NCI-H2081 treated with DMSO at 0.1 percent for 48 hours (cell line): ENCODE data around the gene SHISAL1.
"Not testable (repeated sequence)": the region's sequence is repeated elsewhere in the genome, so short reads cannot be mapped to it uniquely, and the experiment has no call there.

Experiments used
- DNase-seq: peaks from one replicate; lab custom pipeline; 2025; lab: John Stamatoyannopoulos, UW

SHISAL1 gene

DNA sequence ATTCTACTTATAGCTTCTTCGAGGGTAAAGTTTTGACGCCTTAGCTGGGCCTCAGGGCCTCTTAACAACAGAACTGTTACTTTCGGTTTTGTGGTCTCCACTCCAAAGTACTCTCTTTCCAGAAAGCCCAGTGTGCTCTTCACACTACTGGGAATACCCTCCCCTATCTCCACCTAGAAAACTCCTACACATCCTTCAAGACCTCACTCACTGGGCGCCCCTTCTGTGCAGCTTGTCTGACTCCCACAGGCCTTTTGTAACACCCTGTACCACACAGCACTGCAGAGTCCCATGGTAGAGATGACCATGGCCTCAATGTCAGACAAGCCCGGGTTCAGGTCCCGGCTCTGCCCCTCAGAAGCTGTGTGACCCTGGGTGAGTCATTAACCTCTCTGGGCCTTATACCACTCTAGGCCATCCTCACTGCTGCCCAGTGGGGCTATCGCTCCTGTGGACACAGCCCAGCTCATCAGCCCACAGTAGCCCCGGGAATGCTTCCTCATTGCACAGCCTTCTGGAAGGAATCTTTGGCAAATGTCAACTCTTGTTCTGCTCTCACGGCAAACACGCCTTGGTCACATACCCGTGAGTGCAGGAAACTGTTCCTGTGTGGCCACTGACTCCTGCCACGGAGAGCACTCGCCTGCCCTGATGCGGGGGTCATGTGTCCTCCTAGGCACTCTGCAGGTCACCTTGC, 51.4 kb downstream of the SHISAL1 start:
- DNase-seq: no peak

DNA sequence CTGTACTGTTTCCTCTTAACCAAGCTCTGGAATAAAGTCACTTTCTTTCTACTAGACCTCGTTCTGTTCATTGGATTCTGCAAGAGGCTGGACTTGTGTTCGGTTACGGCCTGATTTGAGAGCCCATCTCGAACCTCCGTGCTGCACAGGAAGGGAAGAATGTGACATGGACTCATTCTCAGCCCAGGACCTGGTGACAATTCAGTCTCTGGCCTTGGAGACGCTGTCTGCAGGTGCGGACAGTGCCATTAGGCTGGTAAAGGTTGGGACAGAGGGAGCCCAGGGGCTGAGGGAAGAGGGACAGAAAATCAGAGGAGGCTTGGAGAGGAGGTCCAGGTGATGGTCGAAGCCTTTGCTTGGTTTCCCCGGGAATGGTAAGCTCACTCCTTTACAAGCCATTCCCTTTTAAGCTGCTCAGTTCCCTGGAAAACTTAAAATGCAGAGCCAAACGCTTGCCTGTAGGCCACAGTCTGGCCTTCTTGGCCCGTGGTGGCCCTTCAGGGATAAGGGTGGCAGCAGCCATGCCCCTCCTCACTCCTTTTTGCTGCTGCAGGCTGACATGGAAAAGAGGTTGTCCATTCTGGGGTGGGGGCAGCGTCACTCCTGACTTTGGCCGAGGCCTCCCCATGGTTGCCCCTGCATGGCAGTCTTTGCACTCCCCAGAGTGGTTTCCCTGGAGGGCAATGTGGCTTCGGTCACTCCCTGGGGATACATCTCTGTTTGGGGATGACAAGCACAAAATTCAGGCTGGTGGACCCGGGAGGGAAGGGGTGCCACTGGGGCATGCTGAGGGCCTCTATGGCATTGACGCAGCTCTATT, 52.3 kb downstream of the SHISAL1 start:
- DNase-seq: no peak

DNA sequence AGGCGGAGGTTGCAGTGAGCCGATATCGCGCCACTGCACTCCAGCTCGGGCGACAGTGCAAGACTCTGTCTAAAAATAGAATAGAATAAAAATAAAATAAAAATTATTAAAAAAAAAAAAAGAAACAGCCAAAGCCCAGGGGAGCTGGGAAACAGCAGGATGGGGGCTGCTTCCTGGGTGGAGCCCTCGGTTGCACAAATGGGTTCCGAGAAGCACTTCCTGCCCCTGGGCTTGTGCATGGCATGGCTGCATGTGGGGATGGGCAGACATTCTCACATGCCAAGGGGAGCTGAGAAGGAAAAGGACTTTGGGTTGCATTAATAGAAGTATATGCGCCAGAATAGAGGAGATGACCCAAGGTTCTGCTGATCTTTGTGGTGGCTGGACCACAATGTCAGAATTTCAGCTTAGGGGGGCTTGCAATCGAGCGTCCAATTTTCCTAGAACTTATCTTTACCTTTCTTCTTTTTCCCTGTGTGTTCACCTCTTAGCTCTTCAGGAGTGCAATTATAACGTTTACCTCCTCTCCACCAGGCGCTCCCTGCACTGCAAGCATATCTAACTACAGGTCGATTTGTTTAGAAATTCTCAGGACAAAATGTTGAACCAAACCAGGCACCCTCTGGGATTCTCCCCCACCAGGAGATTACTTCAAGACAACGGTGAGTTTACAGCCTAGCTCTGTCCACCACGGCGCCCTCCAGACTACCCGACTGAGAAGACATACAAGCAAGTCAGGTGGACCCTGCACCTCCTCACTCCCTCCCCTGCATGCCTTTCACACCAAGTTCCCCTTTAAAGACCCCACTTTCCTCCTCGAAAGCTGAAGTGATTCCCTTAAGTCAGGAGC, 53.2 kb downstream of the SHISAL1 start:
- DNase-seq: no peak

DNA sequence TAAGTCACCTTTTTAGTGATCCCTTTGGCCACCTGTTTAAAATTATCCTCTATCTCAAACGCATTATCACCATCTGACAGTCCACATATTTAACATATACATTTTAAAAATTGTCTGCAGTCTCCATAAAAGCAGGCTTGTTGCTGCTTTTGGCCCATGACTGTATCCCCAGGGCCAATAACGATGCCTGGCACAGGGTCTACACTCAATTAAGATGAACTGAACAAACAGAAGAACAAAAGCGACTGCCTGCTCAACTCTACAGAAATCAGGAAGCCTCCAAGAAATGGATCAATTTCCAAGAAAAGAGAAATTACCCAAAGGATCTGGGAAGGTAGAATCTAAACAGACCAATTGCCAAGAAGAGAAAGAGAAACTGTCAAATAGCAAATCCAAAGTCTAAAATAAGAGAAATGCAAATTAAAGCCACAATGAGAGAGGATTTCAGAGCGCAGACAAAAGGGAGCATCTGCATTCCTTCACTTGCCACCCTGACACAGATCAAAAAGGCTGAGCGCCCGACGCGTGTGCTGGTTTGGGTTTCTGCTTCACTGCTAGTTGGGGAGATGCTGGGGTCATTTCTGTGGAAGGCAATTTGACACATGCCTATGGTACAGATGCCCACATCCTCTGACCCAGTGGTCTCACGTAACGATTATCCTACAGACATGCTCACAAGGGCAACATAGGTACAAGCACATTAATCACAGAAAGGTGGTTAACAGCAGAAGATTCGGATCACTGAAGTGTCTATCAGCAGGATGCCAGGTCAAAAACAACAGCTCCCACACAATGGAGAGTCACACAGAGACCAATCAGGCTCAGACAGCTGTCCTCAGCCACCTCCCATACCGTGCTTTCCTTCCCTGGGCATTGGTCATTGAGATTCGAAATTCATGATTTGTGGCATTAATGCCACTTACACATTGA, 55.9 kb downstream of the SHISAL1 start:
- no peak for DNase-seq

DNA sequence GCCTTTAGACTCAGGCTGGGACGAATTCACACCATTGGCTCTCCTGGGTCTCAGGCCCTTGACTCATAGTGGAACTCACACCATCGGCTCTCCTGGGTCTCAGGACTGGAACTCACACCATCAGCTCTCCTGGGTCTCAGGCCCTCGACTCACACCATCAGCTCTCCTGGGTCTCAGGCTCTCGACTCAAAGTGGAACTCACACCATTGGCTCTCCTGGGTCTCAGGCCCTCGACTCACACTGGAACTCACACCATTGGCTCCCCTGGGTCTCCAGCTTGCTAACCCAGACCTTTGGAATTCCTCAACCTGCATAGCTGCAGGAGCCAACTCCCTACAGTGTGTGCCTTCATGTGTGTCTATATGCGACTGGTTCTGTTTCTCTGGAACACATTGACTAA, 56.7 kb downstream of the SHISAL1 start:
- no peak for DNase-seq

DNA sequence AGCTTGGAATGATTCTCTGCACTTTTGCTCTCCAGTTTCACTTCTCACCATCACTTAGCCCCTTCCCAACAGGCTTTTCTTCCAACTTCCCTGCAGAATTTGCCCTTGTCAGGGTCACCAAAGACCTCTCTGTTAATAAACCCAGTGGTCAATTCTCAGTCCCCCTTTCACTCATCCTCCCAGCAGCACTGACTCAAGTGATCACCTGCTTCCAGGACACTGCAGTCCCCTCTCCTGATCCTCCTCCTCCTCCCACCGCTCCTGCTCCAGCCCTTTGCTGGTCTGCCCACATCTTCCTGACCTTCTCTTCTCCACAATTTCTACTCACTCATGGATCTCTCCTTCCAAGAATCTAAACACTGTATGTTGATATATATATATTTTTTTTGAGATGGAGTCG, 57.9 kb downstream of the SHISAL1 start:
- no peak for DNase-seq

DNA sequence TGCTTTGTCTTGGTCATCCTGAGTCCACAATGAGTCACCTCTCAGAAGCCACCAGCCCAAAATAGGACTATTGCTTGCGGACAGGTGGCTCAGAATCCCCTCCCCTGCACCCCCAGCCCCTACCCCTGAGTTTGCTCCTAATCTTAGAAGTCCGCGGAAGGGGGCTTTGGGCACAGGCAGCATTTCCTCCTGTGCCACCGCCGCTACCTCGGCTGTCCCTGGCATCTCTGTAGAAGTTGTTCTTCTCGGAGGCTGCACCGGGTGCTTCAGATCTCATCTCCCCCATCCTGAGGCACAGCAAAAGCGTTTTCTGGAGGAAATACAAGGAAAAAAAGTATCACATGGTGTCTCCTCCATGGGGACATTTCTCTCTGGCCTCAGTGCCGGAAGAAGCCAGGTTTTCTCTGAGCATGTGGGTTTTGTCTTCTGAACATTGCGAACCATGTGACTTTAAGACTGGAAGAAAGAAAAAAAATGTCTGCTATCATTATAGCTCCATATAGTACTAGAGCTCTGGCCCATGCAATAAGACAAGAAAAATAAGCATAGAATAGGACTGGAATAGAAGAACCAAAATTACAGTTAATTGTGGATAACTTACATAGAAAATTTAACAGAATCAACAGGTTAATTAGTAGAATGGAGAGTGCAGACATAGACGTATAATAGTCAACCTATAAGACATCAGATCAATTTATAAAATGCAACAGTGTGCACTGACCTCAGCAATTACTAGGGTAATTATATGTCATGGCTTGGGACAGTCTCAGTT, 63.2 kb downstream of the SHISAL1 start:
- DNase-seq: no peak

DNA sequence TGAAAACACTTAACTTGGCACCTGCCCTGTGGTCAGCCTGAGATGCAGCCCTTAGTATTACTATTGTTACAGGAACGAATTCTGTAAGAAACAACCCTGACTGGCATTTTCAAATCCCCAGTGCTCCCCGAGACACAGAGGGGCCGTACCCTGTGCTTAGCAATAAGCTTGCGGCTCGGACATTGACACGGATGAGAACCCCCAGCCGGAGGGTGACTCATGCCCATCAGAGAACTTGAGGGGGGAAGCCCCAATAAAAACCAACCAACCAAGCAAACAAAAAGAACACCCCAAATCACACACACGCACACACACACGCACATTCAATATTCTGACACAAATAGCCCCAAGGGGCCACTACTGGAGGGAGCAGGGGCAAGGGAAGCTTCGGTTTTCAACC, 63.8 kb downstream of the SHISAL1 start:
- DNase-seq: no peak

DNA sequence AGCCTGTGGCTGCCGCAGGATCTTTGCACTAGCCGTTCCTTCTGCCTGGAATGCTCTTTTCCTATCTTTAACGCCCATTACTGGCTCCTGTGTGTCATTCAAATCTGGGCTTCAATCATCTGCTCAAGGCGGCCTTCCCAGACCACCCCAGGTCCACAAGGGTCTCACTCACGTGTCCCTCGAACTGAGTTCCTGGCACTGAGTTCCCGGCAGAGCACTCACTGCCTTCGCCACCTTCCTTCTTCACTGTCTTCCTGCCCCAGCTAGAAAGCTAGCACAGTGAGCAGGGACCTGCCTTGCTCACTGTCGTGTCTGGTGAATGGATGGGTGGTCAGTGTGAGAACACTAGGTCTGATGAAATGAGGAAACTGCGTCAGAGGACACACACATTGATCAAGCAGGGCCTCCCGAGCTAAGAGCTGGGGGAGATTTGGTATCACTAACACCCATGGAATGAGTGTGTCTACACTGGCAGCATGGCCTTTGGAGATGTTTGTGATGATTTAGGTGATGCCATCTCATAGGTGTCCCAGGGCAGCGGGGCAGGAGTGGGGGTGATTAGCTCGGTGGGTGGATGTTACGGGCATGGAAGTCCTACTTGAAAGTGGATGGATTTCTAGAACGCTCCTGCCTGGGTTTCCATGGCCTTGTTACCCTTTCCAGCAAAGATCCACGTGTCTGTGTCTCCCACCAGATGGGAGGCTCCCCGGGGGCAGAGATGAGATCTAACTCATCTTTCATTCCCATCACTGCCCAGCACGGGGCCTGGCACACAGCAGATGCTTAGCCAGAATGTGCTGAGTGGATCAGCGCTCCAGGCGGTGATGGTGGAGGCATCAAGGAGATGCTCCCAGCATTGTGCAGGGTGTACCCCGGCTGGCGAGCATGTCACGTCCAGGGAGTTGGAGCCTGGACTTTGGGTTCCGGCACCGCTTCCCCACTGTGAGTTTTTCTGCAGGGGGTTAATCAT, 64.5 kb downstream of the SHISAL1 start:
- DNase-seq: no peak

DNA sequence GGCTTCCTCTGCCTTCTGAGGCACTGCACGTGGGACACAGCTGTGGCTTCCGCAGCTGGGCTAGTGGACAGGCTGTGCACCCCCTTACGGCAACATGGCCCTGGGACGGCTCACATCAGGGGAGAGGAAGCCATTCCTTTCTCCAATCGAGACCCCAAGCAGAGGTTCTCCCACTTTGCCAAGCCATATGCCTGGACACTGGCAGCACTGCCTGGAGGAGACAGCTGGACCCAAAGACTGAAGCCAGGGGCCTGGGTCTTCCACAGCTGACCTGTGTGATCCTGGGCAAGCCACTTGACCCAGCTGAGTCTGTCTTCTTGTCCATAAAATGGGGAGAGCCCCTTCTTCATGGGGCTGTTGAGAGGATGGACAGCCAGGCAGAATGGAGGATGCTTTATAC, 65.4 kb downstream of the SHISAL1 start:
- DNase-seq: no peak

DNA sequence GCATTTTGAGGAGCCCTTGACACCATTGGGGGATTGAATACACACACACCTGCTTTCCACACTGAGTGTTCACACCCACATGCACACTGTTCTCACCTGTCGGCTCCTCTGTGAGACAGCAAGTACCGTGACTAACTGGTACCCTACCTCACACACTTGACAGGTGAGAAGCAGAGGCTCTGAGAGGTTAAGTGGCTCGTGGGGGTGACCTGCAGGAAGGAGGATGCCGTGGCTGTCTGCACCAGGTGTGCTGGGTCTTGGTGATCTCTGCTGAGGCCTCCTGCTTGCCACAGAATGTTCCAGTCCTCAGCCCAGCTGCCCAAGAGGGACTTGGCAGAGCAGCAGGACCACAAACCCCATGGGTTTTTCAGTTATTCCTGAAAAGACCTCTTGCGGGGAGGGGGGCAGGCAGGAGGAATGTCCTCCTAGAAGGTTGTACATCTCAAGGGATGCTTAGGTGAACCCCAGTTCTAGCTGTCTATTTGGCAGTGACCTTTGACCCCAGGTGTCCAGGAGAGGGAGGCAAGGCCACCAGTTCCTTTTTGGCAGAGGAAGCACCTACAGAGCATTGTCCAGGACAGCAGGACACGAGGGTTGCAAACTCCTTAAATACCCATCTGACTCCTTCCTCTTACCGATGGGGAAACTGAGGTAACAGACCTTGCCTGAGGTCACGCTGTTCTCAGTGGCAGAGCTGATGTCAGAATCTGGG, 66.0 kb downstream of the SHISAL1 start:
- no peak for DNase-seq

DNA sequence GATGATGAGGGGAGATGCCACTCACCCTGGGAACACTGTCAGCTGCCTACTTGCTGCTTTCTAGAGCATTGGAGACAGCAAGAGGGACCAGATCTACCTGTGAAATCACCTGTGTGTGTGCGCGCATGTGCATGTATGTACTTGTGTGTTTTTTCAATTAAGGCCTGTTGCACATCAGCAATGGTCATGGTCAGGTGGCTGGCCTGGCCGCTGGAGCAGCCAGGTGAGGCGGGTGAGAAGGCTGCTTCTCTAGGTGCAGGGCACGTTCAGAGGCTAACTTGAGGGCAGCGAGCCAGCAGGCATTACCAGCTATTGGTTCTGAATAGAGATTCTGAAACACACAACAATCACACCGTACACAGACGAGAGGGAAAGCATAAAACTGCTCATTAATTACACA, 66.9 kb downstream of the SHISAL1 start:
- no peak for DNase-seq

DNA sequence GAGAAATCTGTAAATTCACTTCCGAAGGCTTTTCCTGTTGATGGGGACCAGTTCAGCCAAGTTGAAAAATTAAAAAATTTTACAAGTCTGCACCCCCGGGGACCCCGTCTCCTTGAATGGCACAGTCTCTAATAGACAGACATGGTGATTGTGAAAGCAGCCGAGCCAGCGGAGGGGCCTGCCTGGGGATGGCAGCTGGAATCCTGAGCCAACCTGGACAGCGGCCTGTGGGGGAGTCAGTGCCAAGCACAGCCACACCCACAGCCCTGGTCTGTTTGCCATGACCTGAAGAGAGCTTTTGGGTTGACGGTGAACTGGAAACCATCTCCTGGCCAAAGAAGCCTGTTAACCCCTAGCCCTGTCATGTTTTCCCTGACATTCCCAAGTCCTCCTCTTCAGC, 67.3 kb downstream of the SHISAL1 start:
- DNase-seq: no peak

DNA sequence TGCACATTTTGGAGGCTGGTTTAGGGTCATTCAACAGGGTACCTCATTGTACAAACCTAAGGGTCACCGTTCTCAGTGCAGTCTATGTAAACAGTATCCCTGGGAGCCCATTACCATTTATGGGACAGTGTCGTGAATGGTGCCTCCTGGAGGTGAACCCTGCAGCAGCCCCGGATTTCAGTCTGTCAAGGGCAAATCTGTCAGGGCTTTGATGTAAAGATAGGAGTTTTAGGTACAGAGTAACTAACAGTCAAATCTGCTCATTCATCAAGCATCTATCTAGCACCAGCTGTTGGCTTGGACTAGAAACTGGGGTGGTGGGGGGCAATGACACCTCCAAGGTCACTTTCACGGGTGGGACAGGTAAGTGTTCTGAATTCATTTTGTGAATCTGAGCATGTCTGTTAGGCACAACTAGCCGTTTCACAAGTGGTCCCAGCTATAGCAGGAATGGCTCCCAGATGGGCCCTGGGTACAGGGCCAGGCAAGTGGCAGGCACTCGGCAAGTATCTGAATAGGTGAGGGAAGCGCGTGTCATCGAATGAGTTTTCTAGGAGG, 68.4 kb downstream of the SHISAL1 start:
- DNase-seq: no peak

DNA sequence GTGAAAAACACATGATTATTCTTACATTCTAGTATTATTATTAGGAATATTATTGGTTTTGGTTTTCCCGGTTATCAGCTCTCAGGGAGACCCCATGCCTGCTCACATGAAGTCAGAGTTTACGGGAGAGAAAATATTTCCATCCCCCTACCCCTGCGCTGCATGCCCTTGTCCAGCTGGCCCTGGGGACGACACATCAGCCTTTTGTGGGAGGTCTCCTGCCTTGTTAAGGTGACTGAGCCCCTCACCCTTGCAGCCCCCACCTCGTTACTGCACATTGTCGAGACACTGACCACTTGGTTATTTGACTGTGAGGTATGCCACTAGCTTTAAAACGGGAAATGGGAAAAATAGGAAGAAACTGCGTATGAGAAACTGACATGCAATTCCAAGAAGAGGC, 69.0 kb downstream of the SHISAL1 start:
- DNase-seq: no peak

DNA sequence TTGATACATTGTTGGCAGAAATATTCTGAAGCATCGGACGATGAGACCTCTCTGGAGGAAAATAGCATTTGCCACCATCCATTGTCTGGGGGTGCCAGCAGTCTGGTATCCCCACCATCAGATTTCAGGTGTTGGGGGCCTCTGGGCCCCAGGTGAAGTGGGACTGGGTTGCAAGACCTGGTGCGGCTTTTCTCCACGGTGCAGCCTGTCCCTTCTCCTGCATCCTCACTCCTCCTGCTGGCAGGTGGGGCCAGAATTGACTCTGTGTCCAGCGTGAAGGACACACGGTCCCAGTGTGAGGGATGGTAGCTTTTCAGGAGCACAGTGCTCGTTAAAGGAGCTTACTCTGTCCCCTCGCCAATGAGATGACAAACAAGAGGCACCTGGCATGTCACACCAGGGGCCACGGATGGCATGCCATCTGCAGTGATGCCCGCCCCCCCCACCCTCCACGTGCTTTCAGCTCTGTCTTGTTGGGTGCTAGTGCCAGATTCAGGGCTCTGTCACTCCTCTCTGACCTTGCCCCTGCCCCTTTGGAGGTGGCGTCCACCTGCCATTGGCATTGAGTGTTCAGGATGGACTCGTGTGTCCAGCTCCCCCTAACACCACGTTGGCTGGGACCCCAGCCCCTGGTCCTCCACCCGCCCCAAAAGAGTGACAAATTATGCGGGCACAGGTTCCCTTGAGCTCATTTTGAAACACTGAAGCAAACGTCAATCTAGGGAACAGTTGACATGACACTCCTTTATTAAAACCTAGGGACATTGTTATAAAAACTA, 69.6 kb downstream of the SHISAL1 start:
- no peak for DNase-seq

DNA sequence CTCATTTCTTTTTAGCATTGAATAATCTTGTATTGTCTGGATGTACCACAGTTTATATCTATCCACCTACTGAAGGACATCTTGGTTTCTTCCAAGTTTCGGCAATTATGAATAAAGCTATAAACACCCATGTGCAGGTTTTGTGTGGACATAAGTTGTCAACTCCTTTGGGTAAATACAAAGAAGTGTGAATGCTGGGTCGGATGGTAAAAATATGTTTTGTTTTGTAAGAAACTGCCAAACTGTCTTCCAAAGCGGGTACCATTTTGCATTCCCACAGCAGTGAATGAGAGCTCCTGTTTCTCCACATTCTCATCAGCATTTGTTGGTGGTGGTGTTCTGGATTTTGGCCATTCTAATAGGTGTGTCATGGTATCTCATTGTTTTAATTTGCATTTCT, 71.6 kb downstream of the SHISAL1 start:
- not testable (repeated sequence) for DNase-seq

DNA sequence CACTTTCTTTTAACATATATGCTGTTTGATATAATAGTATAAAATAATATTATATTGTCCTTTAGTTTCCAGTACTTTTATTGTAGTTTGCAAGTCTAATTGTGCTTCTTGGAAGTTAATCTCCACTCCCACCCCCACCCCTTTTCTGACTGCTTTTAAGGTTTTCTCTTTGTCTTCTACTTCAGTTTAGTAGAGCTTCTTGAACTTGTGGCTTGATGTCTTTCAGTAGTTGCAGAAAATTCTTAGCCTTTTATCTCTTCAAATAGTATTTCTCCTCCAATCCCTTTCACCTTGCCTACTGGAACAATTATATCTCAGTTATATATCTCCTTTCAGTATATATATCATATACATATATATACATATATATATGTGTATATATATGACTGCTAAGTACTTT, 75.5 kb downstream of the SHISAL1 start:
- DNase-seq: no peak
